Muscle of leg (tissue), 16 donors: ENCODE data around the gene ODF2L. TPM values are rescaled to one million over a fixed set of nuclear protein-coding genes. Genes with fewer than 3 reads are reported as not detected.

Experiments
- DNase-seq: peaks from one replicate; pipeline ENCODE4 v3.0.0; 2013
- H3K27ac ChIP-seq: one replicate; pipeline ENCODE4 v1.5.1; 2013; ENCODE audit warnings: mild to moderate bottlenecking, low read length, control low read depth
- H3K27me3 ChIP-seq: one replicate; pipeline ENCODE4 v1.6.1; 2013; ENCODE audit warnings: low read length; ENCODE audit not compliant: control insufficient read depth, insufficient read depth
- H3K36me3 ChIP-seq: one replicate; pipeline ENCODE4 v1.6.1; 2013; ENCODE audit warnings: low read length; ENCODE audit not compliant: control insufficient read depth, insufficient read depth
- H3K4me1 ChIP-seq: one replicate; pipeline ENCODE4 v1.6.1; 2013; ENCODE audit warnings: low read length; ENCODE audit not compliant: control insufficient read depth, insufficient read depth
- H3K4me3 ChIP-seq: one replicate; pipeline ENCODE4 v1.5.1; 2013; ENCODE audit warnings: low read length, control low read depth
- H3K9me3 ChIP-seq: replicated peaks from 2 replicates; pipeline ENCODE4 v1.6.1; 2013; ENCODE audit warnings: low read depth, low read length; ENCODE audit not compliant: control insufficient read depth
- WGBS: methylation state at CpG from one replicate; pipeline ENCODE4 v1.1.5; 2013; ENCODE audit warnings: missing lambda C conversion rate; ENCODE audit not compliant: insufficient coverage; 5-methylcytosine and 5-hydroxymethylcytosine counted together
- long read RNA-seq, 11 donors: transcript quantifications; one replicate each; lab custom pipeline, GENCODE V29; 2026
- polyA plus RNA-seq, 8 donors: library from polyadenylated mRNA; unstranded; fragments of 120-200 nt; gene quantifications; one replicate each; pipeline versions ENCODE4 v1.2.1 to v1.2.3, GENCODE V29; 2013; ENCODE audit warnings: inconsistent platforms in 1 of 8, low replicate concordance in 1 of 8; ENCODE audit not compliant: insufficient read length in 8 of 8, insufficient read depth in 1 of 8
- total RNA-seq: library from RNA; stranded (reverse); fragments of 120-200 nt; gene quantifications from one replicate; pipeline ENCODE4 v1.2.4, GENCODE V29; 2013

Gene ODF2L, protein sequence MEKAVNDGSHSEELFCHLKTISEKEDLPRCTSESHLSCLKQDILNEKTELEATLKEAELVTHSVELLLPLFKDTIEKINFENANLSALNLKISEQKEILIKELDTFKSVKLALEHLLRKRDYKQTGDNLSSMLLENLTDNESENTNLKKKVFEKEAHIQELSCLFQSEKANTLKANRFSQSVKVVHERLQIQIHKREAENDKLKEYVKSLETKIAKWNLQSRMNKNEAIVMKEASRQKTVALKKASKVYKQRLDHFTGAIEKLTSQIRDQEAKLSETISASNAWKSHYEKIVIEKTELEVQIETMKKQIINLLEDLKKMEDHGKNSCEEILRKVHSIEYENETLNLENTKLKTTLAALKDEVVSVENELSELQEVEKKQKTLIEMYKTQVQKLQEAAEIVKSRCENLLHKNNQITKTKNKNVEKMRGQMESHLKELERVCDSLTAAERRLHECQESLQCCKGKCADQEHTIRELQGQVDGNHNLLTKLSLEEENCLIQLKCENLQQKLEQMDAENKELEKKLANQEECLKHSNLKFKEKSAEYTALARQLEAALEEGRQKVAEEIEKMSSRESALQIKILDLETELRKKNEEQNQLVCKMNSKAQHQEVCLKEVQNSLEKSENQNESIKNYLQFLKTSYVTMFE
- total RNA-seq: 18.8 TPM
- 10 to 100 TPM; 14.6 to 30.1 (median 20.5) TPM for polyA plus RNA-seq
- long read RNA-seq, donor 1: 0 reads
- long read RNA-seq, donor 2: 0 reads
- long read RNA-seq, donor 3, partial matches to known transcripts: 0 of 1 reads
- long read RNA-seq, donor 3, other reads (novel, unspliced or antisense): 0 of 1 reads
- long read RNA-seq, donor 4, partial matches to known transcripts: 0 of 1 reads
- long read RNA-seq, donor 4, other reads (novel, unspliced or antisense): 0 of 1 reads
- long read RNA-seq, donor 5, partial matches to known transcripts: 0 of 2 reads
- long read RNA-seq, donor 5, other reads (novel, unspliced or antisense): 0 of 2 reads
- long read RNA-seq, donor 6, partial matches to known transcripts: 0 of 3 reads
- long read RNA-seq, donor 6, other reads (novel, unspliced or antisense): 0 of 3 reads
- long read RNA-seq, donor 7, partial matches to known transcripts: 0 of 4 reads
- long read RNA-seq, donor 7, other reads (novel, unspliced or antisense): 0 of 4 reads
- long read RNA-seq, donor 8, partial matches to known transcripts: 0 of 3 reads
- long read RNA-seq, donor 8, other reads (novel, unspliced or antisense): 0 of 3 reads
- long read RNA-seq, donor 9, partial matches to known transcripts: 0 of 2 reads
- long read RNA-seq, donor 9, other reads (novel, unspliced or antisense): 0 of 2 reads
- long read RNA-seq, donor 10, partial matches to known transcripts: 0 of 5 reads
- long read RNA-seq, donor 10, other reads (novel, unspliced or antisense): 0 of 5 reads
- long read RNA-seq, donor 11, partial matches to known transcripts: 0 of 3 reads
- long read RNA-seq, donor 11, other reads (novel, unspliced or antisense): 0 of 3 reads

DNA sequence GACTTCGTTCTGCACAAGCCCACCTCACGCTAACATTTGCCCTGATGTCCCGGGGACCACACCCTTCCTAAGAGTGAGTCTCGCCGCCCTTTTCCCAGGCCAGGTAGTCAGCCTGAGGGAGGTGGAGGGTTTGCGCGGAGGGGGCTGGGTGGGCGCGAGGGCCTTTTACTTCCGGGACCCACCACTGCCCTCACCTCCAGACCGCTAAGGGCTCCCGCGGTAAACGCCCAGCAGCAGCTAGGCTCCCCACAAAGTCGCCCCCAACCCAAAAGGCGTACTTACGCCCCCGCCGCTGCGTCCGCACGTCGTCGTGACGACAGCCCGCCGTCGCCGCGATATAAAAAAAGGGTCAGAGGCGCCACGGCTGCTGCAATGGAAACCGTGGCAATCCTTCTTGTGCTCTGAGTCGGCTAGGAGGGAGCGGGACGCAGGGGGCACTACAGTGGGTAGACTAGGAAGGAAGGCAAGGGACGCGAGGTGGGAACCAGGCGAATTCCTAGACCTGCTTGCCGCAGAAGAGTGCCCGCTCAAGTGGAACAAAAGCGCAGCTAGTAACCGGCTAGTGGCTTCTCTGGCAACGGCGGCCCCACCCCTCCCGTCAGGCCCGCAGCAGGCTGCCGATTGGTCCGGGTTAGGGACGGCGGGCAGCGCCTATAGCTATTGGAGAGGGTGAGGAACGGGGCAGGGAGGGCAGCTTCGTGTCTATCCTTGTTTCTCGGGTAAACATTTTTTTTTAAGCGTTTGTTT, at the start of gene ODF2L:
Gene ODF2L, minus strand, starts transcription at position 573 of the 747 bp plus-strand sequence. CDS start 9,296 bp downstream, outside the sequence.
- no peaks in the 10 kb centered on the region for H3K36me3 ChIP-seq
- H3K27ac ChIP-seq: peak within 1 kb of the TSS; percentile 84
- peak within 1 kb of the TSS; percentile 93 for H3K4me3 ChIP-seq
- peaks cover 11% of the 10 kb centered on the region for H3K4me1 ChIP-seq
- peak; percentile 93 for DNase-seq
- under 1% methylated on average over 51 of the region's 56 CpGs for WGBS
- no peaks in the 10 kb centered on the region for H3K9me3 ChIP-seq
- H3K27me3 ChIP-seq: no peaks in the 10 kb centered on the region

DNA sequence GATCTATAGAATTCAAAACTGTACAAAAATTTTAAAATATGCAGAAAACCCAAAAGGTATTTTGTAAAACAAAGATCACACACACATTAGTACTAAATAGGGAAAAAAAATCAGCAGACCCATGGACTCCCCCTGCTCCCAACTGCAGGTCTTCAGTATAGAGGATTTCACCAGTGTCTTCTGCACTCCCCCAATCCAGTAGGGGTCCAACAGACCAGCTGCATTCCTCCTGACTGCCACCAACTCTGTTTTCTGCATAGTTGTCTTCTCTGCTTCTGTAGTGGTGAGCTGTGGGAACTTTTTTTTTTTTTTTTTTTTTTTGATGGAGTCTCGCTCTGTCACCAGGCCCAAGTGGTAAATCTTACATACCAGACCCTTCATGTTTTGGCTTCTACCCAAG, 49.8 kb upstream of the ODF2L start:
- Histone ChIP-seq H3K4me3 (no peak overlapping the region), H3K4me1 (no peaks in the 10 kb centered on the region), H3K36me3 (no peaks in the 10 kb centered on the region), H3K27ac (no peak overlapping the region), H3K27me3 (no peaks in the 10 kb centered on the region), H3K9me3 (no peaks in the 10 kb centered on the region)
- no CpG with 5 or more reads among the region's 1 CpG for WGBS
- no peak for DNase-seq

DNA sequence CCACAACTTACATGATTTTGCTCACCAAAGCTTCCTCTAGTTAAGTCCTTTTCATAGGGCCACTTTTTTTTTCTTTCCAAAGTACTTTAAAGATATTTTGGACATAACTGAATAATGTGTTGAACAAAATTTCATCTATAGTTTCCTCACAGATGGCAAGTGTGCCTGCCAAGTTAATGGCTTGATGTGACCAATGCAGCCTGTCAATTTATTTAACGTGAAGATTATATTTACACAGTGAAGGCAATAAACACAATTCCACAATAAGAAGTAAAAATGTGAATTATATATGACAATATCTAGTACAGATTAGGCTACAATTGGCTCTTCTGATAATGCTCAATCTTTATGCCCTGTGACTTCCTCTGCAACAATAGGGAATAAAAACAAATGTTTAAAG, 45.9 kb upstream of the ODF2L start:
- Histone ChIP-seq H3K36me3 (no peaks in the 10 kb centered on the region), H3K27me3 (no peaks in the 10 kb centered on the region), H3K9me3 (no peaks in the 10 kb centered on the region), H3K4me3 (no peak overlapping the region), H3K4me1 (no peaks in the 10 kb centered on the region), H3K27ac (no peak overlapping the region)
- no peak for DNase-seq
- no CpG with 5 or more reads among the region's 1 CpG for WGBS

DNA sequence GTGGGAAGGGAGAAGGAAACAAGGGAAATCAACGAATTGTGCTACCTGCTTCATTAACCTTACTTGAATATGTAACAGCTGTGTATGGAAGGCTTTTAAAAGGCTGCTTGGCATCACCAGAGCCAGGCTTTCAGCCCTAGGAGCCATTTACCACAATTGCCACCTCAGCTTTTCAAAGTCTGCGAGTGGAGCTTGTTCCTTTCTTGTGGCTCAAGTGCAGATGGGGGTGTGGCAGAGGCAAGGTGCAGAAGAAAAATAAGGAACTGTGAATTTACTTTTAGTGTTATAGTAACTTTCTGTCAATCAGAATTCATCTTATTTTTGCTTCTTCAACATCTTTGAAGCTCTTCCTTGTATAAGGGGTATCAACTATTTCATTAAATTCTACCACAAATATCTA, 45.5 kb upstream of the ODF2L start:
- no peak for DNase-seq
- no CpG with 5 or more reads among the region's 2 CpGs for WGBS
- H3K9me3 ChIP-seq: no peaks in the 10 kb centered on the region
- H3K4me1 ChIP-seq: no peaks in the 10 kb centered on the region
- H3K36me3 ChIP-seq: no peaks in the 10 kb centered on the region
- no peaks in the 10 kb centered on the region for H3K27me3 ChIP-seq
- H3K27ac ChIP-seq: no peak overlapping the region
- no peak overlapping the region for H3K4me3 ChIP-seq

DNA sequence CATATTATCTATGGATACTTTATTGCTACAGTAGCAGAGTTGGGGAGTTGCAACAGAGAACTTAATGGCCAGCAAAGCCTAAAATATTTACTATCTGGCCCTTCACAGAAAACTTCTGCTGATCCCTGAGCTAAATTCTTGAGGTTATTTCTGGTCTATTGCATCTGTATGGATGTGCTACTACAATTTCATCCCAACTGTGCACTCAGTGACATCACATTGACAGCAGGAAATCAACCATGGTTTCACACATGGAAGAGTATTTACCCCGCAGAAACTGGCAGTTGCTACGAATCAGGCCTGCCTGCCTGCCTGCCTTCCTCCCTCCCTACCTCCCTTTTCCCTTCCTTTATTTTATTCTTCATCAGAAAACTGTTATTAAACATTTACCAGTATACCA, 39.9 kb upstream of the ODF2L start:
- Histone ChIP-seq H3K36me3 (no peaks in the 10 kb centered on the region), H3K9me3 (no peaks in the 10 kb centered on the region), H3K27ac (no peak overlapping the region), H3K27me3 (no peaks in the 10 kb centered on the region), H3K4me3 (no peak overlapping the region), H3K4me1 (no peaks in the 10 kb centered on the region)
- 80% methylated on average over 1 of the region's 2 CpGs for WGBS
- no peak for DNase-seq

DNA sequence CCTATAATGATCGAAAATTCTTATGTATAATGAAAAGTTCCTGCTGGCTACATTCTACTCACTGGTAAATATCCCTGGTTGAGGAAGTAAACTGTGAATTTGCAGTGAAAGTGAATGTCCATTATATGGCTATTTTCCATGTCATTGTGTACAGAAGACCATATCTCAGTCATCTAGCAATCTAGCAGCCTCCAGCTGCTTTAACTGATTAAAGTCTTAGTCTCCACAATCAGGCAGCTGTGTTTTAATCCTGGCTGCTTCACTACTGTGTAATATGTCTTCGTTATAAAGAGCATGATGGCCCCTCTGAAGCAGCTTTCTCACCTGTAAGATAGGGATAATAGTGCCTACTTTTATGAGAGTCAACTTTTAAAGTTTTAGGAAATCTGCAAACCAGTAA, 39.2 kb upstream of the ODF2L start:
- no peak for DNase-seq
- Histone ChIP-seq H3K36me3 (no peaks in the 10 kb centered on the region), H3K9me3 (no peaks in the 10 kb centered on the region), H3K4me1 (no peaks in the 10 kb centered on the region), H3K27ac (no peak overlapping the region), H3K27me3 (no peaks in the 10 kb centered on the region), H3K4me3 (no peak overlapping the region)
- no CpG with 5 or more reads among the region's 2 CpGs for WGBS

DNA sequence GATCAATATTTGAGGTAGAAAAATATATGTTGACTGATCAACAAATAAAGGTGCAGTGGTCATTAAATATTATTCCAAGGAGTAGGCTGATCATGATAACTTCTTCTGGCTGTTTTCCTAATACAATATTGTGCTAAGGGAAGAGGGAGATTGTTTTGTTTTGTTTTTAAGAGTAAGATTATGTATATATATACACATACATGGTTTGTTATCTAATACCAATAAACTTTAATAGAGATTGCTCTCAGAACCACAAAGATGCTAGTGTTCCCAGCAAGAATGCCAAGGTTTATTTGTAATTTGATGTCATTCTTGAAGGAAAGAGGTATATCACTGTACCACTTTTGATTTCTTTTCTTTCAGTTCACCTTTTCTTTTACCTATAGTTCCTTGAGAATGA, 37.9 kb upstream of the ODF2L start:
- Histone ChIP-seq H3K4me1 (no peaks in the 10 kb centered on the region), H3K4me3 (no peak overlapping the region), H3K9me3 (no peaks in the 10 kb centered on the region), H3K36me3 (no peaks in the 10 kb centered on the region), H3K27ac (no peak overlapping the region), H3K27me3 (no peaks in the 10 kb centered on the region)
- no peak for DNase-seq

DNA sequence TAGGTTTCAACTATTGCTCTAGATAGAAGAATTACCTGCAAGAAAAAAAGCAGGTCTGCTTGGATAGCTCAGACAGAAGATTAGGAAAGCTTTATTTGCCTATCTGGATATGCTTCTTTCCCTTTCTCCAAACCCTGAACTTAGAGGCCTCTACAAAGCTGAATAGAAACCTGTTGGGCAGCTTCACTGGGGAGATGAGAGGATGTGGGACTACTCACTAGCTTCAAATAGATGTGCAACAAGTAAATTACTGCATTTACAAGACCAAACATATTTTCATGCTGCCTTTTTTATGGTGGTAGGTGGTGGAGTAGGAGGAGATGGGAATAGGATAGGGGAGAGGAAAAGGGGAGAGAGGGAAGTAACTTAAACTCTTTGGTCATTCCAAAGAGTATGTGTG, 34.3 kb upstream of the ODF2L start:
- Histone ChIP-seq H3K27me3 (no peaks in the 10 kb centered on the region), H3K4me1 (no peaks in the 10 kb centered on the region), H3K9me3 (no peaks in the 10 kb centered on the region), H3K4me3 (no peak overlapping the region), H3K27ac (peak overlapping the region; percentile 38), H3K36me3 (no peaks in the 10 kb centered on the region)
- DNase-seq: no peak

DNA sequence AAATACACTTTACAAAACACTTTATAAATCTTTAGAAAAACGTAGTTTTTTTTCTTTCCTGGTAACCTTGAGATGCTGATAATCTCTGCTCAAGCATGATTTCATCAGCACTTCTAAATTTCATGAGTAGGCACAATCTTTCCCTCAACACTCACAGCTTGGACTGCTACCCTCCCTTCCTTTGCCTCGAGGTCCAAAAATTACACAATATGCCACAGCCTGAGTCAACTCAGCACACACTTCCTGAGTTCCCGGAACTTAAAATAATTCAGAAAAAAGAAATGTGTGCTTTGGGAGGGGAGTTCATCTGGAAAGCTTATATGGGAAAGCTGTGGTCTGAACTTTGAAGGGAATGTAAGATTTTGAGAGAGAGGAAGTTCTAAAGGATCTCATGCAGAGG, 33.7 kb upstream of the ODF2L start:
- no peaks in the 10 kb centered on the region for H3K27me3 ChIP-seq
- WGBS: no CpG with 5 or more reads among the region's 3 CpGs
- H3K4me1 ChIP-seq: no peaks in the 10 kb centered on the region
- peak; percentile 85 for DNase-seq
- H3K9me3 ChIP-seq: no peaks in the 10 kb centered on the region
- no peaks in the 10 kb centered on the region for H3K36me3 ChIP-seq
- H3K4me3 ChIP-seq: no peak overlapping the region
- H3K27ac ChIP-seq: peak overlapping the region; percentile 38
